HG02852 (cell line): ENCODE data around the gene KIAA0040.
A peak's percentile ranks its signal among the peaks of the same experiment; 100 is the strongest.

Experiments
- ATAC-seq: cut with Tn5 transposase; IDR thresholded peaks from one replicate; pipeline ENCODE4 v1.9.1; 2021; ENCODE audit warnings: mild to moderate bottlenecking, moderate library complexity; ENCODE audit not compliant: unreplicated experiment

Gene KIAA0040

DNA sequence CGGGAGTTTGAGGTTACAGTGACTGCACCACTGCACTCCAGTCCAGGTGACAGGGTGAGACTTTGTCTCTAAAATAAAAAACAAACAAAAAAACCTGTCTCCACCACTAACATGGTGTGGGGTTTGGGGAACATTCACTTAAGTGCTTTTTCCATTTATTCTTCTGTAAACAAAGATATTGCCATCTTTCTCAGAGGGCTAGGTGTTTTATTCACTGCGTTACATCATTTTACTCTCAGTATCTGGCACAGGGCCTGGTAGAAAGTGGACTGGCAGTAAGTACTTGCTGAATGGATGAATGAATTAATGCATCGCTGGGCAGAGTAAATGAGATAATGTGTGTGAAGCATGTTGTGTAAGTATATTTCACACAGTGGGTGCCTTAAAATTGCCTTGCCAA, 20.1 kb downstream of the KIAA0040 start:
- no peak for ATAC-seq

DNA sequence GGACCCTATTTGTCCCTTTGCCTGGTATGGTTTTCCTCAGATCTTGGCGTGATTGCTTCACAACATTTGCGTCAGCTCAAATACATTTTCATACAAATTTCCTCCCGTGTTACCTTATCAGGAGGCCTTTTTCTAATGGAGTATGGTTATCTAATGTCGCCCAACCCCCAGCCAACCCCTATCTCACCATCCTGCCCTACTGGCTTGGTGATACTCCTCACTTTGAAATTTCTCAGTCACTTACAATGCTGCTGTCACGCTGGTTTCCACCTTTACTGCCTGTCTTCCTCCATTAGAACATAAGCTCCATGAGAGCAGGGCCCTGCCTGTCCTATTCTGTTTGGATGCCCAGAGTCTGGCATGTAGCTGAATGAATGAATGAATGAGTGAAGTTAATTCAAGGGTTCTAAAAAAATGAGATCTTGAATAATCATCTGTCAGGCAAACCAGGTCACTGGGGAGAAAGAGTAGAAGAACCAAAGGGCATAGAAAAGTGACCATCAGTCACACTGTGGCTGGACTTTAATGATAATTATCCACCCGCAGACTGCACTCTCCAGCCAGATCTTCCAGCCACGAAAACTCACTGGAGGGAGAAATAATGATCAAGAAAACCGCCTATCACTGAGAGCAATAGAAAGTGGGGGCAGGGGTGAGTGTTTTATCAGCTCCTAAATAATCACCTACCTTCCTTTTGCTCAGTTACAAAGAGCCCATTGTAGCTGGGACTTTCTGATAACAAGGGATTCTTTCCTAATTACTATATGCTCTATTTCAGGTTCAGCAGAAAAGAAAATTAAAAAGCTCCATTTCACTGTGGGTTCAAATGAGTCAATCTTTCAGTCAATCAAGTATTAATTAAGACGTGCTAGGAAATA, 21.3 kb downstream of the KIAA0040 start:
- no peak for ATAC-seq

DNA sequence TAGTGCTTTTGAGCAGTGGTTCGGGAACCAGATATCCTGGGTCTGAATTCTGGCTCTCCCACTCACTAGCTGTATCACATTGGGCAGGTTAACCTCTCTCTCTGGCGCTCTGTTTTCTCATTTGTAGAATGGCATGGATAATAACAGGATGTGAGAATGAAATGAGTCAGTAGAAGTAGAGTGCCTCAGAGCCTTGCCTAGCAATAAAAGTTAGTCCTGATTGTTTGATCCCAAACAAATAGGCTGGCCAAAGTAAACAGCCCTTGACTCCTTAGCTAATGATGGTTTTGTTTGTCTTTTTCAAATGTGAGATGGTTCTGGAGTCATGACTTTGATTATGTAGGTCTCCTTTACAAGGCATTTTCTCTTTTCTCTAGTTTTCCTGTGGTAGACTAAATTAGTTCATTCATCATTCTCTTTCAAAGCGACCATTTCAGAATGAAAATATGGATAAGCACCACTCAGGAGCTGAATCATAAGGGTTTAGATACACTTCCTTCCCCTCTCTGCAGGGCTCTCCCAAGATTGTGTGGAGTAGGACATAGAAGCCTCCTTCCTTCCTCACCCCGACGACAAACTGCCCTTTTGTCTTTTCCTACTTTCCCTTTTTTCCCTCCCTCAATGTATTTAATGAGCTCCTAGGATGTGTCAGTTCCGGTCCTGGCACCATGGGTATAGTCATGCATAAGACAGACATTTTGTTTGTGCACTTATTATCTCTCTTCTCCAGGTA, 23.1 kb downstream of the KIAA0040 start:
- ATAC-seq, result no peak

DNA sequence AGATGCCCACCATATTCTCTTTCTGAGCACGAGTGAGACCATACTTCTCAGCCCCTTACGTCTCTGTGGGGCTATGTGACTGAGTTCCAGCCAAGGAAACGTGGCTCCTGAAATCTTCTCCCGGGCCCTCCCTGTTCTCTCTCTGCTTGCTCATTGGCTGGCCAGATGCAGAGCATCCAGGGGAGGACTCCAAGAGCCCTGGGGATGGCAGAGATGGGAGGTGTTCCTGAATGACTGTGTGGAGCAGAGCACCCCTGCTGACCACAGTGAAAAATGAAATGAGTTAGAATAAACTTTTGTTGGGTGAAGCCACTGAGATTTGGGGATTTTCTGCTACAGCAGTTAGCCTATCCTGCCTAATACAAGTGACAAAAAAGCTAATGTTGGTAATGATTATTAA, 23.8 kb downstream of the KIAA0040 start:
- no peak for ATAC-seq

DNA sequence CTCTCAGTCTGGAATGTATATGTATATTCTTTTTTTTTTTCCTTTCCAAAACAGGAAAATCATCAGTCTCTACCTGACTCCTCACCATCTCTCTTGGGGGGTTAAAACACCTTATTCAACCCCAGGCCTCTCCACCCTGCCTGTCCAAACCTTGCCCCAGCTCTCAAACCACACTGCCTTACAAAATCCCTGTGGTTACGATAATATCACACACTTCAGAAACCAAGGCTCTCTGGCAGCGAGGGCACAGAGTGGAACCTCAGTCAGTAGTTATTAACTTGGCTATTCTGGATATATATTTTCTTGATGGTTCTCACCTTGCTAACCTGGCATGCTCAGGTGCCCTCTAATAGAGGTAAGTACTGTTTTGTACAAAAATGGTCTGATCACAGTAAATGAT, 24.7 kb downstream of the KIAA0040 start:
- ATAC-seq, result no peak

DNA sequence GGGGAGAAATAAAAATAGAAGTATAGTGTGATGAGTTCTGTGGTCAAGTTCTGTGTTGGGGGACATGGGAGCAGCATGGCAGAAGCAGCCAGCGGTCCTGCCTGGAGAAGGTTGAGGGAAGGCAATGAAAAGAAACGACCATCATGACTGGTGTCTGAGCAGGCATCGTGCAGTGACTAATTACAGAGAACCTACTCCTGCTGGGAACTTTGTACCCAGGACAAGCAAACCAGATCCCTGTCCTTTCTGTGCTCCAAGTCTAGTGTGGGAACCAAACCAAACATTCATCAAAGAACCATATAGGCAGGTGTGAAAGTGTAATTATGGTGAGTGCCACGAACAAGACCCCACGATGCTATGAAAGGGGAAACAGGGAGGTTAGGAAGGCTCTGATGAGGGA, 25.8 kb downstream of the KIAA0040 start:
- no peak for ATAC-seq

DNA sequence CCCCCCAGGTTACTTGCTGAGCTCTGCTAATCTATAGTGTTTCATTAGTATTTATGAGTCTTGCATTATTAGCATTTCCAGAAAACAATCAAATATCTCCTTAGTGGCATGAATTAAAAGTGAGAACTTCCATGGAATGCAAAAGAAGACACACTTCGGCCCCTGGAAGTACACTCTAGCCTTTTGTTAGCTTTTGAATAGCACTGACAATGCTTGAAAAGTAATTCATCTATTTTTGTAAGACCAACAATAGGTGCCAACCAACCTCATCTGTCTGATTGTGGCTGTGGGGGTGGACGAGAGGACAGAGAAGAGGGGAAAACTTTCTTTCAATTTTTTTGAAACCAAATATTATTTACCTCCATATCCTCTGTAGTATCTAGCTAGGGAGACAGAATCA, 27.8 kb downstream of the KIAA0040 start:
- no peak for ATAC-seq

DNA sequence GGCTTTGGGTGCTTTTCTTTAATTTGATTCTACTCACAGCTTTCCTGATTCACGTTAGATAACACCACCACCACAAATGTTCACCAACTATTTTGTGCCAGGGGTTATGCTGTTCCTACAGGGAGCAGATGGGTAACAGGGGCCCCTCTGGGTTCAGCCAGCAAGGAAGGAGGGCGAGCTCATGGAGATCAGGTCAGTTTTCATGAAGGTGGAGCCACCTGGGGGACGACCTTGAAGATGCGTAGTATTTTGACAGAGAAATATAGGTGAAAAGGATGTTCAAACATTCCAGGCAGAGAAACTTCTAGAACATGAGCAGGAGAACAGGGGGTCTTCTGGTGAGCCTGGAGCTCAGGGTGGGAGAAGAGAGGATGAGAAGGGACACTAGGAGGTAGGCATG, 28.9 kb downstream of the KIAA0040 start:
- no peak for ATAC-seq

DNA sequence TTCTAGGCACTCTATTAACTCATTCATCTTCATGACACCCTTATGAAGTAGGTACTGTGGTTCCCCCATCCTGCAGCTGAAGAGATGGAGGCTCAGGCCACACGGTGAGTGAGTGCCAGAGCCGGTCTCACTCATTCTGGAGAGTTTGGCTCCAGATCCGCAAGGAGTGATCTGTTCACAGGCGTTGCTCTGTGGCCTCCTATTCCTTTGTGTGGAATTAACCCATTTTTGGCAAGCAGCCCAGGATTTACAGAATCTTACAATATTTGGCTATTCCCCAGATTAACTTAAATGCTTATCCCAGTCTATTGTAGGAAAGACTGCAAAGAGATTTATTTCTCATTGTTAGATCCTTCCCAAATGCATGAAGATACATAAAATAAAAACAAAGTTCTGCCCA, 29.6 kb downstream of the KIAA0040 start:
- no peak for ATAC-seq

DNA sequence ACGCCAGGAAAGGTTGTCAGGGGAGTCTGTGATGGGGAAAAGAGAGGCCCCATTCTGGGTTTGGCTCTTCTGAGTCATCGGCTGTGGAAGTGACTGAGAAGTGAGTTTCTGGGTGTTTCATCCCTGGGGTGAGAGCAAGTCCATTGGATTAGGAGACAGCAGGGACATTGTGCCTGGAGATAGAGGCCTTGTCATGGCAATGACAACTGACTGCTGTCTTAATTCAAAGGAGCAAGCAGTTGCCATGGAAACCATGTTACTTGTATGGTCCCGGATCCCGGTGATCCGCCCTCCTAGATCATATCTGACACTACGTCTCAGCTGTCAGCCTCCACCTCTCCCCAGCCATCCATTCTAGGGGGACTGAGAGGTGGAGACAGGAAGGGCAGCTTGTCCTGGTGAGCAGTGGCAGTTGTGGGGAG, 34.4 kb downstream of the KIAA0040 start:
- no peak for ATAC-seq

DNA sequence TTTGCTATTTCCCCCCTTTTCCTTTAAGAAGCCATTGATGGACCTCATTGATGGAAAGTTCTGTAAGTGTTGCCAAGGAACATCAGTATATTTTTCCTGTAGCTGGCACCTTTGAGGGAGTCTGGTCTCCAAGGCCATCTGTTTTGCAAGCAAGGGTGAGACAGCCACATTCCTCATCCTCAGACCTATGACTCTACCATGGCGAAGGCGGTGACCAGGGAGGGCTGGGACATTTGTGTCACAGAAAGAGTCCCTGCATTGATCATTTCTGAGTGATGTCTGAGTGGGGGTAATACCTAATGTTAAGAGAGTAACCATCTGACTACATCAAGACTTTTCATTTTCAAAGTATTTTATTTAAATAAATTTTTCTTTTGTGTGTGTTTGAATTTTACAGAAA, 35.4 kb downstream of the KIAA0040 start:
- no peak for ATAC-seq

DNA sequence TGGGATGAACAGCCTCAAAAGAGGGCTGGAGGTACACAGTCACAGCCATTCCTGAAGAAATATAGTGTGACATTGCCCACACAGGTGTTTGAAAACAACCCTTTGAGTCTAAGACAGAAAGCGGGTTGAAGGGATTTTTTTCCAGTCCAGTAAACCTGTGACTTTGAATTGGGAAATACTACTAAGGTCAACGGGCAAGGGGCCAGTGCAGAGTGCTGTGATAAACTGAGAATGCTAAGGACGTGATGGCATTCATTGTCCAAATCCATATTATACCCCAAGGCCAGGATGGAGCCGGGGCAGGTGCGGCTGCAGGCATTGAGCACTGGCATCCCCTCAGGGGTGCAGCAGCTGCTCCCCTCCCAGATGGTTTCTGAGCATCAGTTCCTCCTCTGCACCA, 36.6 kb downstream of the KIAA0040 start:
- ATAC-seq, result no peak

DNA sequence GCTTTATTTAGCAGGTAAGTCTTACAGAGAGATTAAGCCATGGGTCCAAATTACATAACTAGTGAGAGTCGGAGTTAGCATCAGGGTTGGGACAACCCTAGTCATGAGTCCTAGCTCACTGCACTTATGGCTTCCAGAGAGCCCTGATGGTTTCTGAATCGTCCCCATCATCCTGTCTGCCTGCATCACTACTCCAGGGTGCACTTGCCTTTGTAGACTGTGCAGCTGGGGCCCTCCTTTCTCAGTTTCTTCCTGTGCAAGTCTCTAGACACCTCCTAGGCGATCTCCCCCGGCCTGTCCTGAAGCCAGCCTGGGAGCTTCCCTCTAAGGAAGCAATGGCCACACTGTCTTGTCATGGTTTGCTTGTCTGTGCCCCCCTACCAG, 37.1 kb downstream of the KIAA0040 start:
- ATAC-seq, result no peak

DNA sequence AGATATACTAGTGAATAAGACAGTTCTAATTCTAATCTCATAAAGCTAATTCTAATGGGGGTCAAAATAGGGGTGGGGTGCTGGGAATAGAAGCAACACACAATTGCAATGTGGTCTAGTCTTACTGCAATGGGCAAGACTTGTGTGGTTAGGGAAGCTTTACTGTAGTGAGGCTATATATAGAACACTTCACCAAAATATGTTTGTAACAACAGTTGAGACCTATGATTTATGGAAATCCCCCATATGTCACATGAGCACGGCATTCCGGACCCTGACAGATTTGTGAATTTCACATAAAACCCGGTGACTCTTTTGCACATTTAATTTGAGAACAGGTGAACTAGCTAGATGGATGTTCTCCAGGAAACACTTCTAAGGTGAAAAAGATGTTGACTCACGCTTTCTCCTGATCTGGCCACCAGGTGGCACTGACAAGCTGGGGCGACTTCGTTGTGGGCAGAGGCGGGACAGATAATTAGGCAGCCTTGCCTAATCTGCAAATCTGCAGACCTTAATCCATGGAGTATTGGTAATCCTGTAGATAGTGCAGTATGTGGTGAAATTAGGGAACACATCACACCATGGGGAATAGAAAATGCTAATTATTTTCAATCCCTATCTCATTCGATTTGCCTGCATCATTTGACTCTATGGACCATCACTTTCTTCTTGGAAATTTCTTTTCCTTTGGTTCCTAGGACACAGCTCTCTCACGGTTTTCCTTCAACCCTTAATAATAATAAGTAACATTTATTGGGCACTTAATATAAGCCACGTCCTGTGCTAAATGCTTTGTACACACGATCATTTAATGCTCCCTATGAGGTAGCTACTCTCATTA, 37.7 kb downstream of the KIAA0040 start:
- ATAC-seq, result peak; percentile 53

DNA sequence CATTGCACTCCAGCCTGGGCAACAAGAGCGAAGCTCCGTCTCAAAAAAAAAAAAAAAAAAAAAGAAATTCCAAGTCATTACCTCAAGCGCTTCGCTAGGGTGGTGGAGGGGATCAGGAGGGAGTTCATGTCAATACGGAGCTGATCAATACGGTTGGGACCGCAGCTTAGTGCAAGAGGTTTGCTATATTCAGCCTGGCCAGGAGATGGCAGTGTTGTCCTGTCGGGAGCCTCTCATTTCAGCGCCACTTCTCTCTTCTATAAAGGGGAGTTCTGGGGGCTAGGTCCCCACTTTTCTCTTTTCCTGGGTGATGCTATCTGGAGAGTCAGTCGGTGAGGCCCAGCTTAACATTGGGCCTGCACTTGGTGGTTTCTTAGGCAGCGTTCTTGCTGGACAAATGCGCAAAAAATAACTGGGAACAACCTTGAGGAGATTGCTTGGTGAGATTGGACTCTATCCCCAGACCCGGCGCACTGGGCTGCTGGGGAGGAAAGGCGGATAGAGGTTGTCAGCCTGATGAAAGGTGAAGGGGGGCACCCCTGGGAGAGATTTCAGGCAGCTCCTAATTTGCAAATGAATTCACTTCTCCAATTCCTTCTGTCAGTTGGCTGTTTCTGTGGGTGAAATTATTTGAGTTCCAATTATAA, 40.4 kb downstream of the KIAA0040 start:
- ATAC-seq, result no peak

DNA sequence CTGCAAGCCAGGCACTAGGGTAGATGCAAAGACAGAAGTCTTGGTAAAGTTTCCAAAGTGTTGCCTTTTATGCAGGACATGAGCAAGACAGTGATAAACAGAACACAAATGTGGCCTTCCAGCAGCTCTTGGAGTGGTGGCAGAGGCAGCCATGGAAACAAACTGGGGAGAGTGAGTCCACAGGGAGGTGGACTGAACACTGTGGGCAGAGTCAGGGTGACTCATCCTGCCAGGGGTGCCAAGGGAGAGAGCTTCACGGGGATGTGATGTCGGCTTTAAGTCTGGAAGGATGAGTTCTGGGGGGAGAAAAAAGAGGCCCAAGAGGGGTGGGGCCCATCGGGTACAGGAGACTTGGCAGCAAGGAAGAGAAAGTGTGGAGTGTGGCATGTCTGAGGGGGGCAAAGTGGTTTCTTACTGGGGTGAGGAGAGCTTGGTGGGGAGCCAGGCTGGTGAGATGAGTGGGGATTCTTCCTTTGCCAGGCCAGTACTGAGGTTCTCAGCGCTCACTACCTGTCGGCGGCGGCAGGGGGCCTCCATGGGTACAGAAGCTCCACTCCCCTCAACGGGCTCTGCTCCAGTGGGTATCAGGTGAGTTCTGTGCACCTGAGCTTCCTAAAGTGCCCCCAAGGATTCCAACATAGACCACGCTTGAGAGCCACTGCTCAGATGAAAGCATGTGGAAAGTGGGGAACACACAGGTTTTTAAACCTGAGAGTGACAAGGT, 41.8 kb downstream of the KIAA0040 start:
- no peak for ATAC-seq

DNA sequence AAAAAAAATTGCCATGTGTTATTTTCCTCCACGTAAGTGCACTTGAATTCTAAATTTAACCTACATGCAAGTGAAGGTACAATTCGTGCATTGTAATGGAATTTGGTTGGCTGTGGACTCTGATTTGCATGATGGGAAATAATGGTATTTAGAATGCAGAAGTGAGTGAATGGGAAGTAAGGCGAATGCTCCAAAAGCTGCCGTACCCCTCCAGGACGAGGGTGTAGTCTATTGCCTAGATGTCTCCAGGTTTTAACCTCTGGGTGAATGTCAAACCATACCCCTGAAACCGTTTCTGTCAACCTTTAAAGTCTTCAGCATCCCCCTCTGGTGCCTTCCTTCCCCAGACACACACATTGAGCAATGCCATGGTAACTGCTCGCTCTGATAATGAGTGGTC, 44.5 kb downstream of the KIAA0040 start:
- ATAC-seq, result no peak

DNA sequence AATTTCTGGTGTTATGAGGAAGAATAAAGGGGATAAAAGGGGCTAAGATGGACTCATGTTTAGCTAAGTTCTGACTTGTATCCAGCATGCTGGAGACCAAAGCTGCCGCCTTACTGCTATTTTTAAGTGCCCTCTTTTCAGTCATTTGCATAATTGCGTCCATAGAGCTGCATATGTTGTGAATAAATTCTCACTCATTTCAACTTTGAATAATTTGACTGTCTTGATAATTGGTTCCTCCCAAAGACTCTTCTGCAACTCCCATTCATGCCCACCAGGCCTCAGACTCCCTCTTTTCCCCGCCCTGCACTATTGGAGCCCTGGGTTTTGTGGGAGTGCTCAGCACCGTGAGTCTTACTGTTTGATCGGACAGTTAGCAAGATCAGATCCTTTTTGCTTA, 45.0 kb downstream of the KIAA0040 start:
- ATAC-seq, result no peak

DNA sequence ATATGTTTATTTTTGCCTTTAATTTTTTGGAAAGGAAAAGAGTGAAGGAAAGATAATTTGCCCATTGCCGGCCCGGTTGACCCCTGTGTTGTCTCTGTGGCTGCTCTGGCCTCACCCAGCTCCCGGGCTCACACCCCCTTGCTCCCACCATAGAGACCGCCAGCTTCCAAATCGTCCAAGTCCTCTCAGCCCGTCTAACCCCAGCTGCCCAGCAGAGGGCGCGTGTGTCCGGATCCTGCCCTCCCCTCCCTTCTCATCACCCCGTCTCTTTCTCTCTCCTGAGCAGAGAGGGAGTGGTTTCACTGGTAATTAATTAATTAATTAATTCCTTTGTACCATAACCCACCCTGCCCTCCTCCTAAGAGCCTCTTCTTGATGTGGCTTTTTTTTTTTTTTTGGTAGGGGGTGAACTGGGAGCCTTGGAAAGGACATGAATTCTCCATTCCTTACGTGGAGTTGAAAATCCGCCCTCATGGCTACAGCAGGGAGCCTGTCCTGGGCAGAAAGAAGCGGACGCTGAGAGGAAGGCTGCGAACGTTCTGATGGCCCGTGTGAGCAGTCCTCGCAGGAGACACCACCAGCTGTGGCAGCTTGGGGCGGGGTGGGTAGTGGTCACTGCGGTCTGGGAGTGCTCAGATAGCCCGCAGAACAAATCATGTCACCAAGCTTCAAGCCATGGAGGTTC, 45.9 kb downstream of the KIAA0040 start:
- ATAC-seq, result no peak
